Measurements from ENCODE around the gene RWDD1. TPM values are rescaled to one million over a fixed set of nuclear protein-coding genes. Genes with fewer than 3 reads are reported as not detected.

The RWDD1 gene, protein sequence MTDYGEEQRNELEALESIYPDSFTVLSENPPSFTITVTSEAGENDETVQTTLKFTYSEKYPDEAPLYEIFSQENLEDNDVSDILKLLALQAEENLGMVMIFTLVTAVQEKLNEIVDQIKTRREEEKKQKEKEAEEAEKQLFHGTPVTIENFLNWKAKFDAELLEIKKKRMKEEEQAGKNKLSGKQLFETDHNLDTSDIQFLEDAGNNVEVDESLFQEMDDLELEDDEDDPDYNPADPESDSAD
- 10 to 100 TPM; 53.6 to 58.6 (median 57.6) TPM for total RNA-seq

DNA sequence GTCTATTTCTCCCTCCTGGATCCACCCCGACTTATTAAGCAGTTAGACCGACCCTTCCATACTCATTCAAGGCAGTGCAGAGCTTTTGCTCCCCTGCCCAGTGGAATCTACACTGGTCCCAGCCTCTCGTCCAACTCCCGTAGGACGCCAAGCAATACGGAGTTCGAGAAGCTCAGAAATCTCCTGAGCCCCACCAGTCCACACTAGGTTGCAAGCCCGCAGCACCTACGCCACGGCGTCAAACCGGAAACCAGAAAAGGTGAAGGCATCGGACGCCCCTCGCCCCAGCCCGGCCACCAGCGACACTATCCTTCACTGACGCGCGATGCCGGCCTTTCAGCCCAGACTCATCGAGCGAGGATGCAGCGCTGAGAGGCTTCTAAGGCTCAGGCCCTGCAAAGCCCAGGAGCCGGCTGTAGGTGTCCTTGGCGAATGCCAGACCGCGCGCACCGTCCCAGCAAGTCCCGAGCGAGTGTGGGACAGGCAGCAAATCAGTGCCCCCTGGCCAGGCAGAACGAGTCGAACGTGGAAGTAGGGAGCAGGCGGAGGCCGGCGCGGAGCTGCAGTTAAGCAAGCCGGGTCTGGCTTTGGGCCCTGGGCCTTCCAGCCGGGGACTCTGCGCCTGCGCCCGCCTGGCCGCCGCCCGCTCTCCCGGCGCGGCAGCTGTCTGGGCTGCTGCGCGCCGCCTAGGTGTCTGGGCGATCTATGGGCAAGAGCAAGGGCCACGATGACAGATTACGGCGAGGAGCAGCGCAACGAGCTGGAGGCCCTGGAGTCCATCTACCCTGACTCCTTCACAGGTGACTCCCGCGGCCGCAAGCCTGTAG lies at the start of gene RWDD1:
Gene RWDD1 (plus strand): TSS at position 649 of the 827 bp plus-strand sequence. CDS start 79 bp downstream, at position 728.
- ATAC-seq (peak; percentile 97), DNase-seq (peak; percentile 95)
- Mint-ChIP-seq H3K27me3 (ENCODE audit: low read depth) (no peaks in the 10 kb centered on the region), H3K4me1 (ENCODE audit: low read depth) (peaks cover 44% of the 10 kb centered on the region), H3K9me3 (no peaks in the 10 kb centered on the region), H3K36me3 (ENCODE audit: insufficient read depth) (peaks cover 15% of the 10 kb centered on the region), H3K4me3 (peak within 1 kb of the TSS; percentile 96)

DNA sequence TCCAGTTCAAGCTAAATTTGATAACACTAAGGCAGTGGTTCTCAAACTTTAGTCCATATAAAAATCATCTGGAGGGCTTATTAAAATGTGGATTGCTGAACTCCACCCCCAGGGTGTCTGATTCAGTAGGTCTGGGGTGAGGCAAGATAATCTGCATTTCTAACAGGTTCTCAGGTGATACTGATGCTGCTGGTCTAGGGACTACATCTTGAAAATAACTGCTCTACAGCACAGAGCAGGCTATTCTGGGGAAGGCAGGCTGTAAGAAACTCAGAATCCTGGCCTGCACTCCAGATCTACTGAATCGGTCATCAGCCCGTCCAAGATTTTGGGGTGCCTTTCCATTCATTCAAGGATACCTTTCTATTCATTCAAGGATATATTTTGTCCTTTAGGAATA lies 48.4 kb upstream of the RWDD1 start:
- Mint-ChIP-seq H3K4me1 (ENCODE audit: low read depth) (no peaks in the 10 kb centered on the region), H3K36me3 (ENCODE audit: insufficient read depth) (no peaks in the 10 kb centered on the region), H3K9me3 (no peaks in the 10 kb centered on the region), H3K4me3 (no peak overlapping the region), H3K27me3 (ENCODE audit: low read depth) (peaks cover 4% of the 10 kb centered on the region)
- ATAC-seq (no peak), DNase-seq (no peak)

DNA sequence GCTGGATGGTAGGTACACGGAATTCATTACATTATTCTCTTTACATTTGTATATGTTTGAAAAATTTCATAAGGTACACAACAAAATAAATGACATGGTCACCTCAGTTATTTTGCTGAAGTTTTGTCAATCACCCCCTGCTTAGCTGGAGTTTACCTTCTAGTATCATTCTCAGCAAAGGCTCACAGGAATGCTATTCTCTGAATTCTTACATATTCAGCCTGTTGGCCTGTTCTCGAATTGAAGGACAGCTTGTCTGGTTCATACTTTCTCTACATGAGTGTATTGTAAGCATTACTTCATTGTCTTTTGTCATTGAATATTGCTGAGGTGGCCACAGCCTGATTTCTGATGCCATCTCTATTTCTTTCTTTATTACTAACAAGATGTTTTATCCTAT lies 47.1 kb upstream of the RWDD1 start:
- no peak for ATAC-seq

DNA sequence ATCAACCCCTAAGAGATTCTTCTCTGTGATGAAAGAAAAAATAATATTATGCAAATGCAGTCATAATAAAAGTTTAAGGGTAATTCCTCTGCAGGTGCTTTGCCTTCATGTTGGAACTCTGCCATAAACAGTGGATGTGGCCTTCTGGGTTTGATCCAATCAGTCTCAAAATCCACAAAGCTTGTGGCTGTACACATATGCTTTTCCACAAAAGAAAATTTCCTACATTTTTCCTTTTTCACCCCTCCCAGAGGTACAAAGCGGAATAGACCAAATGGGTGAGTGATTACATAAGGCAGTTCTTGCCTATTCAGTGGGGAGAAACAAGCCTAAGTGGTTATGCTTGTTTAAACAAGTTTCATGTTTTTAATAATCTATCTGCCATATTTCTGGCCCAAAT lies 43.2 kb upstream of the RWDD1 start:
- DNase-seq (no peak), ATAC-seq (no peak)
- Mint-ChIP-seq H3K4me1 (ENCODE audit: low read depth) (no peaks in the 10 kb centered on the region), H3K9me3 (no peaks in the 10 kb centered on the region), H3K4me3 (no peak overlapping the region), H3K27me3 (ENCODE audit: low read depth) (peaks cover 17% of the 10 kb centered on the region), H3K36me3 (ENCODE audit: insufficient read depth) (no peaks in the 10 kb centered on the region)

More for the DNA sequence above, 47.1 kb upstream of the RWDD1 start:
- no peak overlapping the region for H3K4me3 Mint-ChIP-seq
- no peaks in the 10 kb centered on the region for H3K4me1 Mint-ChIP-seq (ENCODE audit: low read depth)
- no peaks in the 10 kb centered on the region for H3K36me3 Mint-ChIP-seq (ENCODE audit: insufficient read depth)
- no peaks in the 10 kb centered on the region for H3K9me3 Mint-ChIP-seq
- no peaks in the 10 kb centered on the region for H3K27me3 Mint-ChIP-seq (ENCODE audit: low read depth)
- DNase-seq = no peak

DNA sequence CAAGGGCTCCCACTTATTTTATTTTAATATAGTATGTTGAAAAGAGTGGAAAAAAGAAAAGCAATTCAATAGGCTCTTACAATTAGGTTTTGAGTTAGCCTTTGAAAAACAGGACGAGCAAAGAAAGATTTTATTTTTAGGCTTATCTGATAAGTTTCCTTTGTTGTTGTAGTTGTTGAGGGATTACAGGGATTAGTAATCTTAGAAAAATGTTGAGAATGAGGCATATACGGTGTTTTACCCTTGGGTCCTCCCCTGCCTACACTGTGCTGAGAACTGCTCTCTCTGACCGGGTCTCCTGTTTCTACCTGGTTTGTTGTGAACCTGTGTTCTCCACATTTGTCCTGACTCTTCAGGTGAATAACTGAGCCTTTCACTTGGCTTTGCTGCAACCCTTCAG lies 42.5 kb upstream of the RWDD1 start:
- DNase-seq (no peak), ATAC-seq (no peak)
- Mint-ChIP-seq H3K4me3 (no peak overlapping the region), H3K9me3 (no peaks in the 10 kb centered on the region), H3K36me3 (ENCODE audit: insufficient read depth) (no peaks in the 10 kb centered on the region), H3K4me1 (ENCODE audit: low read depth) (no peaks in the 10 kb centered on the region), H3K27me3 (ENCODE audit: low read depth) (peaks cover 22% of the 10 kb centered on the region)

DNA sequence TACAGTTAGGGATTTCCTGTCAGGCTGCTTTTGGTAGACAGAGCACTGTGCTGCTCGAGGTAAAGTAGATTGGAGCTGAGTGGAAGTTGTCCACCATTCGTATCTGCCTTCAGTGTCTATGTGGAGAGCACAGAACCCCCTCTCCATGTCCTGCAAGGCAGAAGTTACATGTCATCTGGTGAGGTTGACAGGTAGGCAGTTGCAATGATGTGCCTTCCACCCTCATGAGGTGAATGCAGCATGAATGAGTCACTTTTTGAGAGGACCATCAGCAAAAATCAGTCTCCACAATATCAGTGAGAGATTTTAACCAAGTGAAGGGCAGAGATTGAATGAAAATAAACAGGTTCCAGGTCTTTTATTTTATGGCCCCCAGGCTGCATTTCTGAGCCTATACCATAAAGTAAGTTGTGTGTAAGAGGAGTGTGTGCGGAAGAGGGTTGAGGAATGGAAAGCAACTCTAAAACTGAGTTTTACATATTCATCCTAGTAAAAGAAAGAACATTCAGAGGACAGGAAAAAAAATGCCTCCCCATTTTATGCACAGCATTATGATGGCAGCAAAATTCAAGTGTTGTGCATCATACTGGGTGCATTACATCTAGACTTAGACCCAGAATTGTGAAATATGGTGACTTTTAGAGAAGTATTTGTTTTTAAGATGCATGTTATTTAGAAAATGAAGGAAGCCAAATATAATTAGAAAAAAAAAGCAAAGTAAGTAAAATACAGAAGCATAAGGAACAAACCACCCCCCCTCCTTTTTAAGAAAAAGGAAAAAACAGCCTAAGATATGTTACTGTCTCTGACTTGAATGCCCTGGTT lies 41.6 kb upstream of the RWDD1 start:
- Mint-ChIP-seq H3K4me1 (ENCODE audit: low read depth) (no peaks in the 10 kb centered on the region), H3K9me3 (no peaks in the 10 kb centered on the region), H3K4me3 (no peak overlapping the region), H3K27me3 (ENCODE audit: low read depth) (peaks cover 25% of the 10 kb centered on the region), H3K36me3 (ENCODE audit: insufficient read depth) (no peaks in the 10 kb centered on the region)
- ATAC-seq (no peak), DNase-seq (no peak)

DNA sequence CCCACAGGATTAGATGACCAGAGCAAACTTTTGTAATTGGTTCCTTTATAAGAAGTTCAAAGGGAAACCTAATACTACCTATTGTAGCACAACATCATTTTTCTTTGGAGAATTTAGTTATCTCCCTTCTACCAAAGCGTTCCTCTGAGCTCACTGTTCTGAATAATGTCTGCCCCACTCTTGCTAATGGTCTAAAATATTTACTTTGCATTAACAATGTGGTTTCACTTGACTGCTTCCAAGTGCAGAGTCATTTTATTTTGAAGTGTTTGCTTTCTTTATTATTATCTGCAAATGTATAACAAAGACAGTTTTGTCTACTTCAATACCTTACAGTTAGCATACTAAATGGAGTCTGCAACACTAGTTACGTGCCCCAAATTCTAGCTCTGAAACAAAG lies 40.9 kb upstream of the RWDD1 start:
- H3K4me1 Mint-ChIP-seq (ENCODE audit: low read depth) = no peaks in the 10 kb centered on the region
- H3K36me3 Mint-ChIP-seq (ENCODE audit: insufficient read depth) = no peaks in the 10 kb centered on the region
- no peak for ATAC-seq
- no peaks in the 10 kb centered on the region for H3K9me3 Mint-ChIP-seq
- no peak for DNase-seq
- no peak overlapping the region for H3K4me3 Mint-ChIP-seq
- H3K27me3 Mint-ChIP-seq (ENCODE audit: low read depth) = peaks cover 25% of the 10 kb centered on the region

DNA sequence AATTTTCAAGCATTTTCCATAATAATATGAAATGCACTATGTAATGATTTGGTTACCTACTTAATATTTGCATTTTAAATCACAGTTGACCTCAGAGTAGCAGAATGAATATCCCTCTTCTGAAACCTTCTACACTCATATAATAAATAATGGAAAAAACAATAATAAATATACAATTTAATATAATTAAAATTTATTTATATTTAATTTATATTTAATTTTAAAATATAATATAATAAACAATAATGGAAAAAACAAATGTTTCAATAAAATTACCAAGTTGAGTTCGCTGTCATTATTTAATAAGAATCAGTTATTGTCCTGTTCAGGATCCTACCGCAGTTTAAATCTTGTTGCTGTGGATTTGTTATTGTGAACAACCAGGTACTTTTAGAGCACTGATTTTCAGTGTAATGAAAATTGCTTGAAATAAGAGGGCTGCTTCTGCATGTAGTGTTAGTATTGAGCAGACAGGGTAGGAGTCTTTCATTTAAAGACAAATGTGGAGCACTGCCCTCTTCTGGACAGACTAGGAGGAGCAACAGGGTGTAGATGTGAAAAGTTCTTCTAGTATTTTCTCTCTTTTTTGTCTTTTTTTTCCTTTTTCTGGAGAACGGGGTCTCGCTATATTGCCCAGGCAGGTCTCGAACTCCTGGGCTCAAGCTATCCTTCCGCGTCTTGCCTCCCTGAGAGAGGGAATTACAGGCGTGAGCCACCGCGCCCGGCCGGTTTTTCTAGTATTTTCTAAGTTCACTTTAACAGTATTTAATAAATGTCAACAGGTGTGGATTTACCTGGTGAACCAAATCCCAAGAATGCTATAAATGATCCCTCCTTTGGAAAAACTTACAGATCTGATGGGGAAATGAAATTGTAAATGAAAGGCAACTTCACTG lies 39.4 kb upstream of the RWDD1 start:
- no peak overlapping the region for H3K4me3 Mint-ChIP-seq
- no peaks in the 10 kb centered on the region for H3K9me3 Mint-ChIP-seq
- H3K4me1 Mint-ChIP-seq (ENCODE audit: low read depth) = peaks cover 4% of the 10 kb centered on the region
- peaks cover 25% of the 10 kb centered on the region for H3K27me3 Mint-ChIP-seq (ENCODE audit: low read depth)
- no peaks in the 10 kb centered on the region for H3K36me3 Mint-ChIP-seq (ENCODE audit: insufficient read depth)
- DNase-seq = peak; percentile 50
- ATAC-seq = peak; percentile 88 to 93

DNA sequence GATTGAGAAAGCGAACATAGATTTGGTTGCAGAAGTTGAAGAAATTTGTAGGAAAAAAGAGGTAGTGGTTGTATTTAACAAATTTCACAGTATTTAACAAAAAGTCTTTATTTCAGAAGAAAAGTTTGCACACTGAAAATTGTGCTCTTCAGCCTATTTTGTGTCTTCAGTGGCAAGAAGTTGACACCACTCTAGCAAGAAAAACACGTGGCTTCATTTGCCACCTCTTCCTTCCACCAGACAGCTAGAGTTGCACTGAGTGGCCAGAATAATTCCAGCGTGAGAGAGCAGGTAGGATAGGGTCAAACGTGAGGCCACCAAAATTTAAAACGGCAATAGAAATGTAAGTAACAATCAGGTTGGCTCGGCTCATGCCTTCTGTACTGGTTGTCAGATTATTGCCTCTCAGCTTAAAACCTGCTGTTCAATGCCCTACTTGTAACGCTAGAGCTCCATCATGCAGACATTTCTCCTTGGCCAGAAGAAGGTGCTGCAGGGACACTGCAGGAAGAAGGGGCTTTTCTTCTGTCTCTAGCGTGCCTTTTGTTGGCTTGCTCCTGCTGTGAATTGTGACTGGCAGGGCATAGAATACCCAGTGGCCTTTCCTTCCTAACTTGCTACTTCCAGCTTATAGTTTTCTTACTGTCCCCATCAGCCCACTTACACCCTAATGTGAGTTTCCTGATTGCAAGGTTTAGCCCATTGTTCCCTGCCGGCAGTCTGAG lies 37.9 kb upstream of the RWDD1 start:
- Mint-ChIP-seq H3K9me3 (no peaks in the 10 kb centered on the region), H3K4me3 (no peak overlapping the region), H3K27me3 (ENCODE audit: low read depth) (peaks cover 25% of the 10 kb centered on the region), H3K4me1 (ENCODE audit: low read depth) (peaks cover 4% of the 10 kb centered on the region), H3K36me3 (ENCODE audit: insufficient read depth) (no peaks in the 10 kb centered on the region)
- DNase-seq (no peak), ATAC-seq (no peak)

DNA sequence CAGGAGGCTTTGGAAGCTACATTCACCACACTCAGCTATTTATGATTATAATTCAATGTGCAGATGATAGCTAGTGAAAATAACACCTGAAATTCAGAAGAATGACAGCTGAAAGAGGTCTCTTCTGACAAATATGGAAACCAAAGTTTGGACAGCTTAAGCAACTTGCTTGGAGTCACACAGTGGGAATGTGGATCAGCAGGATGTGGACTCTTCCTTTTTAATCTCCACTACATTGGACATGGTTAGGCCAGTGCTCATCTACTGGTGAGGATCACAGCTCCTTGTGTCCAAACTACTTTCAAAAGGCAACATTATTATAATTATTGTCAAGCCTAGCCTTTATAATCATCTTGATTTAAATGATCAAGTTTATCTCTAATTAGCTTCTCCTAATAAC lies 36.2 kb upstream of the RWDD1 start:
- Mint-ChIP-seq H3K9me3 (no peaks in the 10 kb centered on the region), H3K36me3 (ENCODE audit: insufficient read depth) (no peaks in the 10 kb centered on the region), H3K4me1 (ENCODE audit: low read depth) (peaks cover 4% of the 10 kb centered on the region), H3K27me3 (ENCODE audit: low read depth) (peaks cover 28% of the 10 kb centered on the region), H3K4me3 (no peak overlapping the region)
- ATAC-seq = no peak
- no peak for DNase-seq

DNA sequence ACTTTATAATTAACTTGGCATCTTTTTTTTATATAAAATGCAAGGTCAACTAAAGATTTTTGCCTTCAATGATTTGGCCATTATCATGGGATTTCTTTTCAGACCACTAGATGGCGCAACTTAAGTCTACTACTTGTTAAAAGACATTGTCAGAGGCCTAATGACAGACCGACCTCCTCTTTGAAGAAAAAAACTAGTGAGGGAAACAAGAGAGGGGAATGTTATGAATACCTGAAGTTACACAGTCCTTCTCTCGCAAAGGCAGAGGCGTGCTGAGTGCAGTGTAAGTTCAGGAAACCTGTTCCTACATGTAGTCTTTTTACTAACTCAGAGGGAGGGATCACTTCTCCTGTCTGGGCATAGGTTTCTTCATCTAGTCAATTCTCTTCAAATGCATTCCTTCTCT lies 35.1 kb upstream of the RWDD1 start:
- Mint-ChIP-seq H3K27me3 (ENCODE audit: low read depth) (peaks cover 32% of the 10 kb centered on the region), H3K9me3 (no peaks in the 10 kb centered on the region), H3K4me1 (ENCODE audit: low read depth) (peaks cover 4% of the 10 kb centered on the region), H3K4me3 (no peak overlapping the region), H3K36me3 (ENCODE audit: insufficient read depth) (no peaks in the 10 kb centered on the region)
- DNase-seq (no peak), ATAC-seq (peak; percentile 18 to 44)

DNA sequence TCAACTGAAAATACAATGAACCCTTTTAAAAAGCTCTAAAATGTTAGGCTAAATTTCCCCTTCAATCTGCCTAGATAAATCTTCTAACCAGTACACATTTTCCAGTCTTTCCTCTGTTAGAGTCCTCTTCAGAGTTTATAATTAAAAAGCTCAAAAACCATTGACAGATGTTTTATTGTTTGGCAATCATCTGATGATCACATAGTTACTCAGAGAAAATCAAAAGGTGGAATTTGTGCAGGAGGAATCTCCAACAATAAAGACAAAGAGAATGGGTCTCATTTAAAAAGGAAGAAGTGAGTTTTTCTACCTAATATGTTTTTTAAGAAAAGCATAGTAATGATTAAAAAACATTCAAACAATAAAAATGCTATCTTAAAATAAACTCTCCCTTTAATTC lies 28.9 kb upstream of the RWDD1 start:
- Mint-ChIP-seq H3K9me3 (no peaks in the 10 kb centered on the region), H3K4me1 (ENCODE audit: low read depth) (no peaks in the 10 kb centered on the region), H3K27me3 (ENCODE audit: low read depth) (peaks cover 23% of the 10 kb centered on the region), H3K4me3 (no peak overlapping the region), H3K36me3 (ENCODE audit: insufficient read depth) (no peaks in the 10 kb centered on the region)
- no peak for DNase-seq
- ATAC-seq = no peak

DNA sequence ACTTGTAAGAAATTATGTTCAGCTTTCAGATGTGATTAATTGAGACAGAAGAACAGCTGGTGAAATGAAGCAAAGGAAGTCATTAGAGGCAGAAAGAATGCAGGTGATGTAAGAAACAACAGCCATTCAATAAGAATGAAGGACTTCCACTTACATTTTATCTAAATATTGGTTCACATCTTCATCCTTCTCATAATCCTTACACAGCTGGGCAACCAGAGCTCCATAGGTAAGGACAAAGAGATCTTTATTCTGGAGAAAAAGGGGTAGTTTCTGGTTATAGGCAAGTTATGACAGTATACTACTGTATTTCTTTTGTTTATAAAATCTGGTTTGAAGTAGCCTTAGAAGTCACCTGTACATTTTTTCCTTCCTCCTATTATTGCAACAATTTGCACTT lies 28.2 kb upstream of the RWDD1 start:
- Mint-ChIP-seq H3K4me1 (ENCODE audit: low read depth) (no peaks in the 10 kb centered on the region), H3K27me3 (ENCODE audit: low read depth) (peaks cover 23% of the 10 kb centered on the region), H3K4me3 (no peak overlapping the region), H3K36me3 (ENCODE audit: insufficient read depth) (no peaks in the 10 kb centered on the region), H3K9me3 (no peaks in the 10 kb centered on the region)
- DNase-seq = no peak
- ATAC-seq = no peak
